GM23338 (cell line): ENCODE measurements around the gene AMBRA1. TPM values are rescaled to one million over a fixed set of nuclear protein-coding genes. Genes with fewer than 3 reads are reported as not detected.

Experiments
- ATAC-seq: fragments of 200-7000 bp; cut with Tn5 transposase; 3 replicates; pipeline ENCODE4 v1.9.1; 2020
- DNase-seq: peaks from one replicate; pipeline ENCODE4 v3.0.0-alpha.2; 2015; ENCODE audit warnings: low spot score
- H2AFZ ChIP-seq: fragments of 200-600 bp; sonication (generic); 2 replicates; pipeline ENCODE4 v1.8.0; 2016; ENCODE audit warnings: antibody characterized with exemption, mild to moderate bottlenecking, moderate library complexity
- H3F3A ChIP-seq: fragments of 200-600 bp; sonication (generic); replicated peaks from 2 replicates; pipeline ENCODE4 v1.8.0; 2017; ENCODE audit warnings: antibody characterized with exemption, mixed run types, low read depth
- H3K27ac ChIP-seq: fragments of 200-600 bp; sonication (generic); 2 replicates; pipeline ENCODE4 v1.6.1; 2016; ENCODE audit warnings: low read depth
- H3K27me3 ChIP-seq: fragments of 200-600 bp; sonication (generic); 2 replicates; pipeline ENCODE4 v1.8.0; 2016; ENCODE audit warnings: mild to moderate bottlenecking, mixed run types, moderate library complexity; ENCODE audit not compliant: insufficient read depth
- H3K36me3 ChIP-seq: fragments of 200-600 bp; sonication (generic); 2 replicates; pipeline ENCODE4 v1.8.0; 2016; ENCODE audit warnings: mild to moderate bottlenecking; ENCODE audit not compliant: insufficient read depth
- H3K4me1 ChIP-seq: fragments of 200-600 bp; sonication (generic); 2 replicates; pipeline ENCODE4 v1.8.0; 2016; ENCODE audit warnings: mild to moderate bottlenecking, moderate library complexity; ENCODE audit not compliant: insufficient read depth
- H3K4me2 ChIP-seq: fragments of 200-600 bp; sonication (generic); 2 replicates; pipeline ENCODE4 v1.7.1; 2017; ENCODE audit warnings: mixed run types
- H3K4me3 ChIP-seq: fragments of 200-600 bp; sonication (generic); 2 replicates; pipeline ENCODE4 v1.6.1; 2016; ENCODE audit warnings: mixed run types
- H3K79me2 ChIP-seq: fragments of 200-600 bp; sonication (generic); replicated peaks from 2 replicates; pipeline ENCODE4 v1.8.0; 2017; ENCODE audit warnings: mild to moderate bottlenecking; ENCODE audit not compliant: insufficient read depth
- H3K9me2 ChIP-seq: fragments of 200-600 bp; sonication (generic); 2 replicates; pipeline ENCODE4 v1.8.0; 2017; ENCODE audit not compliant: insufficient read depth
- H4K20me1 ChIP-seq: fragments of 200-600 bp; sonication (generic); replicated peaks from 2 replicates; pipeline ENCODE4 v1.8.0; 2017; ENCODE audit warnings: mild to moderate bottlenecking; ENCODE audit not compliant: insufficient read depth
- H3K27ac Mint-ChIP-seq: 2 replicates; pipeline ENCODE4 v1.8.0; 2020; ENCODE audit warnings: inconsistent platforms, mild to moderate bottlenecking, moderate library complexity, mixed read lengths
- H3K27me3 Mint-ChIP-seq: 3 replicates; pipeline ENCODE4 v1.8.0; 2022; ENCODE audit warnings: low read depth, mild to moderate bottlenecking, moderate library complexity, mixed read lengths, inconsistent platforms; ENCODE audit not compliant: insufficient read depth, poor library complexity
- H3K36me3 Mint-ChIP-seq: 3 replicates; pipeline ENCODE4 v1.8.0; 2021; ENCODE audit warnings: low read depth, mild to moderate bottlenecking, inconsistent platforms, moderate library complexity, mixed read lengths
- H3K4me1 Mint-ChIP-seq: 3 replicates; pipeline ENCODE4 v1.8.0; 2020; ENCODE audit warnings: mild to moderate bottlenecking, inconsistent platforms, mixed read lengths
- H3K4me3 Mint-ChIP-seq: 3 replicates; pipeline ENCODE4 v1.8.0; 2021; ENCODE audit warnings: moderate library complexity, mild to moderate bottlenecking, inconsistent platforms, mixed read lengths
- H3K9me3 Mint-ChIP-seq: 3 replicates; pipeline ENCODE4 v1.8.0; 2020; ENCODE audit warnings: moderate library complexity, mild to moderate bottlenecking, inconsistent platforms, mixed read lengths
- ETS1 ChIP-seq: IDR thresholded peaks from 2 replicates; pipeline ENCODE4 v1.6.1; 2016; ENCODE audit warnings: antibody characterized with exemption
- EZH2 ChIP-seq: fragments of 200-600 bp; sonication (generic); IDR thresholded peaks from one replicate; pipeline ENCODE4 v1.8.0; 2017; ENCODE audit warnings: antibody characterized with exemption, mild to moderate bottlenecking, low read depth; ENCODE audit not compliant: unreplicated experiment
- EZH2phosphoT487 ChIP-seq: fragments of 200-600 bp; sonication (generic); IDR thresholded peaks from one replicate; pipeline ENCODE4 v1.8.1; 2018; ENCODE audit warnings: antibody characterized with exemption; ENCODE audit not compliant: unreplicated experiment
- ZNF114 ChIP-seq: fragments of 250-450 bp; sonication (Bioruptor Pico); IDR thresholded peaks from 2 replicates; pipeline ENCODE4 v1.5.0; 2020; ENCODE audit warnings: mild to moderate bottlenecking, moderate library complexity
- ZNF331 ChIP-seq: fragments of 250-450 bp; sonication (Bioruptor Pico); IDR thresholded peaks from 2 replicates; pipeline ENCODE4 v1.5.0; 2020; ENCODE audit warnings: low read depth, mild to moderate bottlenecking, moderate library complexity
- polyA plus RNA-seq: library from polyadenylated mRNA; unstranded; fragments of >200 nt; fragmentation: Nextera tagmentation; extraction: Ambion mirVana; gene quantifications from 2 replicates; pipeline ENCODE4 v1.2.1, GENCODE V29; 2016
- total RNA-seq: library from RNA; depleted of rRNA; stranded (reverse); fragments of >200 nt; shearing (Covaris generic); gene quantifications from 2 replicates; pipeline ENCODE4 v1.2.3, GENCODE V29; 2014
- TF ChIP-seq, protein P1 (sequence below): fragments of 250-450 bp; sonication (Bioruptor Pico); IDR thresholded peaks from 2 replicates; pipeline ENCODE4 v1.5.0; 2020; ENCODE audit warnings: mild to moderate bottlenecking, moderate library complexity

AMBRA1 gene
- total and polyA plus RNA-seq, 2 experiments from 2014 or later = 8.3 to 34.8 TPM

DNA sequence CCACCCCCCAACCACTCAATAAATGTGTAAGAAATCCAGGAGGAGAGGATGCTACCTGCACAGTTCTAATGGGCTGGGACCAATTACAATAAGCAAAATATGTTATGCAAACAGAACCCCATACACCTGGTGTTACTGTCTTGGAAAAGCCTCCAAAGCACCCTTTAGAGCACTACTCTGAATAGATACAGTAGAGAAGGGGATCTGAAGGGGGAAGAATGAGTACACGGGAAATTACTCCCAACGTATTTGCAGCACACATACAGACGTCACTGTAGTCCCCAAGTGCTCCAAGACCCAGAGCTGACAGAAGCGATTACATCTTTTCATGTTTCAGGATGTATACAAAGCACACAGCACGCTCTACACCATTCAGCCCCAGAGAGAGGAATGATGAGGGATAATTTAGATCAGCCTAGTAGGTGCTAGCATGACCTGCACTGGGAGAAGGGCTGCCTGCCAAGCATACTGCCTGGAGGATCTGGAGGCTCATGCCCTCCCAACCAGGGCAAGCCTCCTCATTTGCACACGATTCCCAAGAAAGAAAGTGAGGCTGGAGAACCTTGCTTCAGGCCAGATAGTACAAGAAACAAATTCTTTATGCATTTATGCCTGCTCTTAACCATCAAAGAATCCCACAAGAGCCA is 63.8 kb downstream of the AMBRA1 start:
- H3K4me3 Mint-ChIP-seq = no peak overlapping the region
- Histone ChIP-seq H3K27me3 (no peaks in the 10 kb centered on the region), H3K4me2 (no peak overlapping the region), H4K20me1 (peaks cover 26% of the 10 kb centered on the region), H3K4me3 (no peak overlapping the region), H3F3A (no peaks in the 10 kb centered on the region), H3K27ac (peak overlapping the region; percentile 68), H3K4me1 (peaks cover 9% of the 10 kb centered on the region), H3K36me3 (no peaks in the 10 kb centered on the region), H2AFZ (no peak overlapping the region), H3K9me2 (no peaks in the 10 kb centered on the region), H3K79me2 (peaks cover 97% of the 10 kb centered on the region)
- ATAC-seq (peak; percentile 23), DNase-seq (no peak)
- H3K27ac Mint-ChIP-seq = no peak overlapping the region
- no peak for TF ChIP-seq ETS1
- no peak for TF ChIP-seq ZNF114 (CRISPR knock-in tag)
- TF ChIP-seq, protein P1, sequence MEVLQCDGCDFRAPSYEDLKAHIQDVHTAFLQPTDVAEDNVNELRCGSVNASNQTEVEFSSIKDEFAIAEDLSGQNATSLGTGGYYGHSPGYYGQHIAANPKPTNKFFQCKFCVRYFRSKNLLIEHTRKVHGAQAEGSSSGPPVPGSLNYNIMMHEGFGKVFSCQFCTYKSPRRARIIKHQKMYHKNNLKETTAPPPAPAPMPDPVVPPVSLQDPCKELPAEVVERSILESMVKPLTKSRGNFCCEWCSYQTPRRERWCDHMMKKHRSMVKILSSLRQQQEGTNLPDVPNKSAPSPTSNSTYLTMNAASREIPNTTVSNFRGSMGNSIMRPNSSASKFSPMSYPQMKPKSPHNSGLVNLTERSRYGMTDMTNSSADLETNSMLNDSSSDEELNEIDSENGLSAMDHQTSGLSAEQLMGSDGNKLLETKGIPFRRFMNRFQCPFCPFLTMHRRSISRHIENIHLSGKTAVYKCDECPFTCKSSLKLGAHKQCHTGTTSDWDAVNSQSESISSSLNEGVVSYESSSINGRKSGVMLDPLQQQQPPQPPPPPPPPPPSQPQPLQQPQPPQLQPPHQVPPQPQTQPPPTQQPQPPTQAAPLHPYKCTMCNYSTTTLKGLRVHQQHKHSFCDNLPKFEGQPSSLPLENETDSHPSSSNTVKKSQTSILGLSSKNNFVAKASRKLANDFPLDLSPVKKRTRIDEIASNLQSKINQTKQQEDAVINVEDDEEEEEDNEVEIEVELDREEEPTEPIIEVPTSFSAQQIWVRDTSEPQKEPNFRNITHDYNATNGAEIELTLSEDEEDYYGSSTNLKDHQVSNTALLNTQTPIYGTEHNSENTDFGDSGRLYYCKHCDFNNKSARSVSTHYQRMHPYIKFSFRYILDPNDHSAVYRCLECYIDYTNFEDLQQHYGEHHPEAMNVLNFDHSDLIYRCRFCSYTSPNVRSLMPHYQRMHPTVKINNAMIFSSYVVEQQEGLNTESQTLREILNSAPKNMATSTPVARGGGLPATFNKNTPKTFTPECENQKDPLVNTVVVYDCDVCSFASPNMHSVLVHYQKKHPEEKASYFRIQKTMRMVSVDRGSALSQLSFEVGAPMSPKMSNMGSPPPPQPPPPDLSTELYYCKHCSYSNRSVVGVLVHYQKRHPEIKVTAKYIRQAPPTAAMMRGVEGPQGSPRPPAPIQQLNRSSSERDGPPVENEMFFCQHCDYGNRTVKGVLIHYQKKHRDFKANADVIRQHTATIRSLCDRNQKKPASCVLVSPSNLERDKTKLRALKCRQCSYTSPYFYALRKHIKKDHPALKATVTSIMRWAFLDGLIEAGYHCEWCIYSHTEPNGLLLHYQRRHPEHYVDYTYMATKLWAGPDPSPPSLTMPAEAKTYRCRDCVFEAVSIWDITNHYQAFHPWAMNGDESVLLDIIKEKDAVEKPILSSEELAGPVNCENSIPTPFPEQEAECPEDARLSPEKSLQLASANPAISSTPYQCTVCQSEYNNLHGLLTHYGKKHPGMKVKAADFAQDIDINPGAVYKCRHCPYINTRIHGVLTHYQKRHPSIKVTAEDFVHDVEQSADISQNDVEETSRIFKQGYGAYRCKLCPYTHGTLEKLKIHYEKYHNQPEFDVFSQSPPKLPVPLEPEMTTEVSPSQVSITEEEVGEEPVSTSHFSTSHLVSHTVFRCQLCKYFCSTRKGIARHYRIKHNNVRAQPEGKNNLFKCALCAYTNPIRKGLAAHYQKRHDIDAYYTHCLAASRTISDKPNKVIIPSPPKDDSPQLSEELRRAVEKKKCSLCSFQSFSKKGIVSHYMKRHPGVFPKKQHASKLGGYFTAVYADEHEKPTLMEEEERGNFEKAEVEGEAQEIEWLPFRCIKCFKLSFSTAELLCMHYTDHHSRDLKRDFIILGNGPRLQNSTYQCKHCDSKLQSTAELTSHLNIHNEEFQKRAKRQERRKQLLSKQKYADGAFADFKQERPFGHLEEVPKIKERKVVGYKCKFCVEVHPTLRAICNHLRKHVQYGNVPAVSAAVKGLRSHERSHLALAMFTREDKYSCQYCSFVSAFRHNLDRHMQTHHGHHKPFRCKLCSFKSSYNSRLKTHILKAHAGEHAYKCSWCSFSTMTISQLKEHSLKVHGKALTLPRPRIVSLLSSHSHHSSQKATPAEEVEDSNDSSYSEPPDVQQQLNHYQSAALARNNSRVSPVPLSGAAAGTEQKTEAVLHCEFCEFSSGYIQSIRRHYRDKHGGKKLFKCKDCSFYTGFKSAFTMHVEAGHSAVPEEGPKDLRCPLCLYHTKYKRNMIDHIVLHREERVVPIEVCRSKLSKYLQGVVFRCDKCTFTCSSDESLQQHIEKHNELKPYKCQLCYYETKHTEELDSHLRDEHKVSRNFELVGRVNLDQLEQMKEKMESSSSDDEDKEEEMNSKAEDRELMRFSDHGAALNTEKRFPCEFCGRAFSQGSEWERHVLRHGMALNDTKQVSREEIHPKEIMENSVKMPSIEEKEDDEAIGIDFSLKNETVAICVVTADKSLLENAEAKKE (CRISPR knock-in tag) = no peak
- no peak for TF ChIP-seq EZH2phosphoT487
- no peak for TF ChIP-seq EZH2
- TF ChIP-seq ZNF331 (CRISPR knock-in tag) = no peak
- peaks cover 17% of the 10 kb centered on the region for H3K4me1 Mint-ChIP-seq
- no peaks in the 10 kb centered on the region; the same call in 2 of the 3 replicates for H3K9me3 Mint-ChIP-seq
- H3K36me3 Mint-ChIP-seq = 0 out of 3 replicates have a peak, but pooled peaks cover 2% of the 10 kb centered on the region
- H3K27me3 Mint-ChIP-seq = no peaks in the 10 kb centered on the region
